SK-N-SH treated with all-trans-retinoic acid at 6 μM for 48 hours (cell line): Measurements from ENCODE around the gene FLYWCH2.

Experiments
- ATAC-seq: fragments of 200-7000 bp; cut with Tn5 transposase; 3 replicates; pipeline ENCODE4 v1.9.1; 2020; ENCODE audit warnings: mild to moderate bottlenecking, moderate library complexity
- ARNTL ChIP-seq: fragments of 450-650 bp; formaldehyde crosslinking; IDR thresholded peaks from 2 replicates; pipeline ENCODE4 v1.5.0; 2020; ENCODE audit warnings: low read depth, mild to moderate bottlenecking, moderate library complexity, borderline replicate concordance
- BACH2 ChIP-seq: fragments of 250-450 bp; sonication (Bioruptor Pico); IDR thresholded peaks from 2 replicates; pipeline ENCODE4 v1.9.0; 2021; ENCODE audit warnings: mild to moderate bottlenecking, borderline replicate concordance
- CSRNP3 ChIP-seq: fragments of 250-450 bp; sonication (Bioruptor Pico); IDR thresholded peaks from 2 replicates; pipeline ENCODE4 v1.5.1; 2021; ENCODE audit warnings: mild to moderate bottlenecking, moderate library complexity
- ESRRG ChIP-seq: fragments of 250-450 bp; sonication (Bioruptor Pico); IDR thresholded peaks from 2 replicates; pipeline ENCODE4 v1.6.1; 2021; ENCODE audit warnings: mild to moderate bottlenecking
- PATZ1 ChIP-seq: fragments of 250-450 bp; sonication (Bioruptor Pico); IDR thresholded peaks from 2 replicates; pipeline ENCODE4 v1.8.0; 2020; ENCODE audit warnings: mild to moderate bottlenecking, moderate library complexity, borderline replicate concordance
- POU6F1 ChIP-seq: fragments of 250-450 bp; sonication (Bioruptor Pico); IDR thresholded peaks from 2 replicates; pipeline ENCODE4 v1.8.0; 2021; ENCODE audit warnings: low read depth, mild to moderate bottlenecking, moderate library complexity, borderline replicate concordance
- PPARA ChIP-seq: fragments of 250-450 bp; sonication (Bioruptor Pico); IDR thresholded peaks from 2 replicates; pipeline ENCODE4 v1.5.0; 2020; ENCODE audit warnings: mild to moderate bottlenecking, borderline replicate concordance
- RARB ChIP-seq: fragments of 250-450 bp; sonication (Bioruptor Pico); IDR thresholded peaks from 2 replicates; pipeline ENCODE4 v1.8.0; 2021; ENCODE audit warnings: mild to moderate bottlenecking, moderate library complexity
- SNAI2 ChIP-seq: fragments of 250-450 bp; sonication (Bioruptor Pico); IDR thresholded peaks from 2 replicates; pipeline ENCODE4 v1.5.0; 2020; ENCODE audit warnings: mild to moderate bottlenecking, moderate library complexity
- TCF4 ChIP-seq: fragments of 250-450 bp; sonication (Bioruptor Pico); IDR thresholded peaks from 2 replicates; pipeline ENCODE4 v1.8.0; 2021; ENCODE audit warnings: mild to moderate bottlenecking, moderate library complexity, borderline replicate concordance
- TOX ChIP-seq: fragments of 250-450 bp; sonication (Bioruptor Pico); IDR thresholded peaks from 2 replicates; pipeline ENCODE4 v1.8.0; 2021; ENCODE audit warnings: mild to moderate bottlenecking, moderate library complexity, borderline replicate concordance
- TSHZ2 ChIP-seq: fragments of 250-450 bp; sonication (Bioruptor Pico); IDR thresholded peaks from 2 replicates; pipeline ENCODE4 v1.5.0; 2020; ENCODE audit warnings: mild to moderate bottlenecking, moderate library complexity
- ZC3H10 ChIP-seq: fragments of 250-450 bp; sonication (Bioruptor Pico); IDR thresholded peaks from 2 replicates; pipeline ENCODE4 v1.5.1; 2021; ENCODE audit warnings: mild to moderate bottlenecking, moderate library complexity
- ZFP3 ChIP-seq: fragments of 250-450 bp; sonication (Bioruptor Pico); IDR thresholded peaks from 2 replicates; pipeline ENCODE4 v1.5.0; 2020; ENCODE audit warnings: mild to moderate bottlenecking, moderate library complexity
- ZFP30 ChIP-seq: fragments of 450-650 bp; formaldehyde crosslinking; IDR thresholded peaks from 2 replicates; pipeline ENCODE4 v1.5.0; 2022; ENCODE audit warnings: mild to moderate bottlenecking, moderate library complexity
- ZNF565 ChIP-seq: fragments of 450-650 bp; formaldehyde crosslinking; conservative IDR thresholded peaks from 2 replicates; pipeline ENCODE4 v1.5.0; 2020; ENCODE audit warnings: low read depth, mild to moderate bottlenecking, moderate library complexity
- ZNF70 ChIP-seq: fragments of 450-650 bp; formaldehyde crosslinking; IDR thresholded peaks from 2 replicates; pipeline ENCODE4 v1.5.0; 2020; ENCODE audit warnings: mild to moderate bottlenecking, moderate library complexity
- ZNF8 ChIP-seq: fragments of 450-650 bp; formaldehyde crosslinking; IDR thresholded peaks from 2 replicates; pipeline ENCODE4 v1.5.0; 2020; ENCODE audit warnings: mild to moderate bottlenecking, moderate library complexity

The FLYWCH2 gene

GRCh38 chr16:2865651-2866050 is 17.4 kb upstream of the FLYWCH2 start:
- TF ChIP-seq TCF4 = no peak
- TF ChIP-seq POU6F1 (CRISPR knock-in tag) = no peak
- TF ChIP-seq ZC3H10 (CRISPR knock-in tag) = no peak
- no peak for TF ChIP-seq ARNTL (CRISPR knock-in tag)
- TF ChIP-seq ZNF565 (CRISPR knock-in tag) = no peak
- no peak for TF ChIP-seq TOX (CRISPR knock-in tag)
- TF ChIP-seq ZFP30 (CRISPR knock-in tag) = no peak
- TF ChIP-seq, all 23 proteins: peak for 0
- ATAC-seq = no peak

- TF ChIP-seq TCF4 (no peak), ARNTL (CRISPR knock-in tag) (no peak), ZC3H10 (CRISPR knock-in tag) (no peak), CSRNP3 (CRISPR knock-in tag) (no peak), TOX (CRISPR knock-in tag) (no peak), RARB (no peak), ZNF8 (CRISPR knock-in tag) (no peak), PPARA (CRISPR knock-in tag) (no peak), PATZ1 (CRISPR knock-in tag) (no peak), ESRRG (CRISPR knock-in tag) (no peak), ZFP3 (CRISPR knock-in tag) (no peak), TSHZ2 (no peak)
- TF ChIP-seq, all 23 proteins: peak for 0
- ATAC-seq = no peak
Observed at GRCh38 chr16:2866431-2866830, 16.6 kb upstream of the FLYWCH2 start.

GRCh38 chr16:2867661-2867986 is 15.4 kb upstream of the FLYWCH2 start:
- ATAC-seq = no peak
- TF ChIP-seq PPARA (CRISPR knock-in tag) (no peak), CSRNP3 (CRISPR knock-in tag) (no peak), TOX (CRISPR knock-in tag) (no peak), ZC3H10 (CRISPR knock-in tag) (no peak), SNAI2 (CRISPR knock-in tag) (no peak), PATZ1 (CRISPR knock-in tag) (no peak), ZFP3 (CRISPR knock-in tag) (no peak), ARNTL (CRISPR knock-in tag) (no peak), BACH2 (CRISPR knock-in tag) (no peak), ZNF70 (CRISPR knock-in tag) (no peak)
